Measurements from ENCODE around the gene RHOXF2. TPM values are rescaled to one million over a fixed set of nuclear protein-coding genes. Genes with fewer than 3 reads are reported as not detected.

Gene RHOXF2
- not detected in 5 replicates for total RNA-seq (2022; extraction: Qiagen RNA extraction; ENCODE audit: low read depth)

GRCh38 chrX:120158313-120158712 is at the start of gene RHOXF2:
Gene RHOXF2 (plus strand): TSS chrX:120158613. CDS start chrX:120158751, 138 bp downstream.

DNA sequence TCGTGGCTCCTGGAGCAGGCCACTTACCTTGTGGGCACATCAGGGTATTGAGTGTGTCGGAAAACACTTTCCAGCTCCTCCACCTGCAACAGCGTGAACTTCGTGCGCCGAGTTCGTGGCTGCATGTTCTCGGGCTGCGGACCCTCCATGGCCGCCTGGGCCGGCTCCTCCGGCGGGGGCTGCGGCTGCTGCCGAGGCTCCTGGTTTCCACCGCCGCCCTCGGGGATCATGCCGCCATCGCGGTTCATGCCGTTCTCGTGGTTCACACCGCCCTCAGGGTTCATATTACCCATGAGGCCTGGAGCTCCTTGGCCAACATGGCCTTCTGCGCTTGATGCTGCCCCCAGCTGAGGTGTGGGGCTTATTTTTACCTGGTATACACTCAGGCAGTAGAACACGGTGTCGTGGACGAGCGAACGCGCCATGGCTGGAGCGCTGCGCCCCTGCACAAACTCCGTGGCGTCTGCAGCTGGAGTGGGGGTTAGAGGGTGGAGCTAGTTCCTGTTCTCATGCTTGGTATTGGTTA is 42.9 kb upstream of the RHOXF2 start, which contains the start of gene RHOXF1:
Gene RHOXF1 (minus strand): TSS at position 476 of the 526 bp plus-strand sequence. CDS start 51 bp downstream, at position 425.

Other genes with a start within 250 kb of the RHOXF2 start
- gene NKAP, start 214.9 kb upstream of the RHOXF2 start, total RNA-seq (2022; extraction: Qiagen RNA extraction; ENCODE audit: low read depth): 7.3 to 8.6 TPM (median 8.4 TPM) in 5 replicates
- gene RHOXF2B, start 80.9 kb upstream of the RHOXF2 start, total RNA-seq (2022; extraction: Qiagen RNA extraction; ENCODE audit: low read depth): not detected in 5 replicates
- not detected in 5 replicates for gene RHOXF1, start 42.7 kb upstream of the RHOXF2 start, total RNA-seq (2022; extraction: Qiagen RNA extraction; ENCODE audit: low read depth)
- 9.1 to 13.9 TPM (median 11.4 TPM) in 5 replicates for gene ZBTB33, start 92.2 kb downstream of the RHOXF2 start, total RNA-seq (2022; extraction: Qiagen RNA extraction; ENCODE audit: low read depth)
- gene TMEM255A, start 152.8 kb downstream of the RHOXF2 start, total RNA-seq (2022; extraction: Qiagen RNA extraction; ENCODE audit: low read depth): 0.06 to 0.15 TPM (median 0.10 TPM) in 5 replicates
- 0.01 TPM in 1 of 5 replicates, not detected in the others for gene ATP1B4, start 203.5 kb downstream of the RHOXF2 start, total RNA-seq (2022; extraction: Qiagen RNA extraction; ENCODE audit: low read depth)